Mesodermal cell (in vitro differentiated cells): ENCODE results near the gene FPR1.
"Not testable (repeated sequence)": the region's sequence is repeated elsewhere in the genome, so short reads cannot be mapped to it uniquely, and the experiment has no call there.

Experiments
- H3K27ac ChIP-seq: 2 replicates; pipeline ENCODE4 v1.7.0; 2013; ENCODE audit warnings: mild to moderate bottlenecking, low read depth, low read length, moderate library complexity; ENCODE audit not compliant: severe bottlenecking
- H3K36me3 ChIP-seq: 2 replicates; pipeline ENCODE4 v1.7.1; 2013; ENCODE audit warnings: mild to moderate bottlenecking, low read length, moderate library complexity; ENCODE audit not compliant: control insufficient read depth, insufficient read depth
- H3K4me1 ChIP-seq: one replicate; pipeline ENCODE4 v1.7.1; 2013; ENCODE audit warnings: mild to moderate bottlenecking, low read length; ENCODE audit not compliant: insufficient read depth, control insufficient read depth, poor library complexity, severe bottlenecking
- H3K4me3 ChIP-seq: 2 replicates; pipeline ENCODE4 v1.7.0; 2013; ENCODE audit warnings: low read length, control low read depth, mild to moderate bottlenecking; ENCODE audit not compliant: insufficient read depth, poor library complexity, severe bottlenecking; ENCODE audit errors: extremely low read depth
- H3K9me3 ChIP-seq: 2 replicates; pipeline ENCODE4 v1.7.1; 2013; ENCODE audit warnings: mild to moderate bottlenecking, low read length, moderate library complexity; ENCODE audit not compliant: control insufficient read depth
- WGBS, 2 experiments: methylation state at CpG; one replicate each; pipeline ENCODE4 v1.1.5; 2013; ENCODE audit warnings: missing lambda C conversion rate in 2 of 2; ENCODE audit not compliant: insufficient coverage in 2 of 2; 5-methylcytosine and 5-hydroxymethylcytosine counted together

Gene FPR1

GRCh38 chr19:51777570-51778462, 26.1 kb upstream of the FPR1 start:
- Histone ChIP-seq H3K4me1 (no peaks in the 10 kb centered on the region), H3K4me3 (no peak overlapping the region), H3K36me3 (no peaks in the 10 kb centered on the region), H3K9me3 (no peaks in the 10 kb centered on the region), H3K27ac (no peak overlapping the region)
- 34 to 39% methylated on average over 17 to 21 of the region's 23 CpGs for WGBS, 2 experiments

GRCh38 chr19:51776561-51776960, 24.9 kb upstream of the FPR1 start:
- H3K9me3 ChIP-seq, H3K4me1 ChIP-seq, H3K27ac ChIP-seq, H3K36me3 ChIP-seq, H3K4me3 ChIP-seq: not testable (repeated sequence)
- WGBS, 2 experiments = no CpG with 5 or more reads among the region's 1 CpG

- no peaks in the 10 kb centered on the region for H3K4me1 ChIP-seq
- no peaks in the 10 kb centered on the region for H3K36me3 ChIP-seq
- 44 to 60% methylated on average over 1 of the region's 6 CpGs for WGBS, 2 experiments
- H3K27ac ChIP-seq = no peak overlapping the region
- no peaks in the 10 kb centered on the region for H3K9me3 ChIP-seq
- H3K4me3 ChIP-seq = no peak overlapping the region
Measured at GRCh38 chr19:51772977-51773376, 21.3 kb upstream of the FPR1 start.

- whole genome bisulfite sequencing, 2 experiments = 73 to 75% methylated on average over 9 to 10 of the region's 10 CpGs
- H3K4me3 ChIP-seq = no peak overlapping the region
- H3K9me3 ChIP-seq = no peaks in the 10 kb centered on the region
- no peaks in the 10 kb centered on the region for H3K36me3 ChIP-seq
- H3K4me1 ChIP-seq = no peaks in the 10 kb centered on the region
- no peak overlapping the region for H3K27ac ChIP-seq
Measured at GRCh38 chr19:51771376-51772130, 19.9 kb upstream of the FPR1 start.

GRCh38 chr19:51766461-51766860, 14.8 kb upstream of the FPR1 start:
- 69 to 85% methylated on average over 3 to 5 of the region's 5 CpGs for WGBS, 2 experiments
- Histone ChIP-seq H3K36me3 (no peaks in the 10 kb centered on the region), H3K4me1 (no peaks in the 10 kb centered on the region), H3K9me3 (no peaks in the 10 kb centered on the region), H3K4me3 (no peak overlapping the region), H3K27ac (no peak overlapping the region)

- H3K4me1 ChIP-seq = no peaks in the 10 kb centered on the region
- no peak overlapping the region for H3K4me3 ChIP-seq
- no peak overlapping the region for H3K27ac ChIP-seq
- 90% methylated on average over 2 of the region's 5 CpGs; no CpG with 5 or more reads in 1 of the 2 experiments for WGBS, 2 experiments
- no peaks in the 10 kb centered on the region for H3K9me3 ChIP-seq
- no peaks in the 10 kb centered on the region for H3K36me3 ChIP-seq
Measured at GRCh38 chr19:51765086-51765485, 13.4 kb upstream of the FPR1 start.

GRCh38 chr19:51761696-51762095, 10.0 kb upstream of the FPR1 start:
- Histone ChIP-seq H3K36me3 (no peaks in the 10 kb centered on the region), H3K9me3 (peaks cover 2% of the 10 kb centered on the region), H3K4me3 (no peak overlapping the region), H3K4me1 (no peaks in the 10 kb centered on the region), H3K27ac (no peak overlapping the region)
- 79 to 87% methylated on average over 3 to 5 of the region's 7 CpGs for WGBS, 2 experiments

- Histone ChIP-seq H3K4me3 (no peak within 1 kb of the TSS), H3K4me1 (no peaks in the 10 kb centered on the region), H3K9me3 (peaks cover 10% of the 10 kb centered on the region), H3K27ac (no peak within 1 kb of the TSS), H3K36me3 (no peaks in the 10 kb centered on the region)
- 70 to 91% methylated on average over 2 to 5 of the region's 8 CpGs for whole genome bisulfite sequencing, 2 experiments
Measured at GRCh38 chr19:51760697-51761356, 9.1 kb upstream of the FPR1 start, which contains the start of gene FPR2. Gene FPR2, plus strand, starts transcription at chr19:51761180. Its CDS starts 7,479 bp downstream, at chr19:51768659.

GRCh38 chr19:51755571-51755970, 3.9 kb upstream of the FPR1 start:
- Histone ChIP-seq H3K4me1 (no peaks in the 10 kb centered on the region), H3K9me3 (peaks cover 13% of the 10 kb centered on the region), H3K4me3 (no peak overlapping the region), H3K36me3 (no peaks in the 10 kb centered on the region), H3K27ac (no peak overlapping the region)
- 77 to 85% methylated on average over 5 to 6 of the region's 7 CpGs for WGBS, 2 experiments

- H3K27ac ChIP-seq = no peak overlapping the region
- no peaks in the 10 kb centered on the region for H3K36me3 ChIP-seq
- no peaks in the 10 kb centered on the region for H3K4me1 ChIP-seq
- no peak overlapping the region for H3K4me3 ChIP-seq
- 75 to 86% methylated on average over 2 to 4 of the region's 4 CpGs for WGBS, 2 experiments
- H3K9me3 ChIP-seq = peaks cover 13% of the 10 kb centered on the region
Measured at GRCh38 chr19:51754770-51755169, 3.1 kb upstream of the FPR1 start.
